K562 (cell line): Measurements from ENCODE around the gene NEU1. TPM values are rescaled to one million over a fixed set of nuclear protein-coding genes. Genes with fewer than 3 reads are reported as not detected.

Experiments
- BMI1 ChIP-seq: fragments of 150-350 bp; IDR thresholded peaks from 2 replicates; pipeline ENCODE4 v1.6.1; 2014; ENCODE audit warnings: low read length
- ELK3 ChIP-seq: fragments of 450-650 bp; formaldehyde crosslinking; IDR thresholded peaks from 2 replicates; pipeline ENCODE4 v1.4.0; 2020; ENCODE audit warnings: mild to moderate bottlenecking
- MEF2D ChIP-seq: conservative IDR thresholded peaks from 2 replicates; pipeline ENCODE4 v1.6.1; 2016; ENCODE audit warnings: low read depth, missing genetic modification characterization, missing compliant biosample characterization
- MXI1 ChIP-seq: IDR thresholded peaks from 2 replicates; pipeline ENCODE4 v1.6.1; 2011; ENCODE audit warnings: low read depth, mild to moderate bottlenecking, improper control_type of control experiment, low read length
- PHTF2 ChIP-seq: fragments of 250-450 bp; sonication (Bioruptor Pico); IDR thresholded peaks from 2 replicates; pipeline ENCODE4 v1.5.0; 2021; ENCODE audit warnings: mild to moderate bottlenecking
- POLR2G ChIP-seq: fragments of 200-400 bp; formaldehyde crosslinking; IDR thresholded peaks from 2 replicates; pipeline ENCODE4 v1.6.1; 2017; ENCODE audit warnings: low read depth, mild to moderate bottlenecking, antibody characterized with exemption, low read length, moderate library complexity
- RBM14 ChIP-seq: fragments of 200-400 bp; formaldehyde crosslinking; IDR thresholded peaks from 2 replicates; pipeline ENCODE4 v1.6.1; 2018; ENCODE audit warnings: low read depth, mild to moderate bottlenecking, low read length, moderate library complexity, borderline replicate concordance; ENCODE audit not compliant: insufficient read depth
- RBM39 ChIP-seq: fragments of 200-400 bp; formaldehyde crosslinking; optimal IDR thresholded peaks from 2 replicates; pipeline ENCODE3; 2018; ENCODE audit warnings: low read depth, low read length
- SRF ChIP-seq, 2 experiments: fragments of 250-450, 450-650 bp in 1 of 2; sonication (Bioruptor Pico) in 1 of 2; sonication (generic) in 1 of 2; formaldehyde crosslinking; IDR thresholded peaks; 2 replicates each; pipeline versions ENCODE4 v1.5.0 to v1.5.1; 2020 to 2022; ENCODE audit warnings: mild to moderate bottlenecking in 1 of 2, missing genetic modification reagents in 1 of 2
- TAF1 ChIP-seq: IDR thresholded peaks from 2 replicates; pipeline ENCODE4 v1.6.1; 2011; ENCODE audit warnings: mild to moderate bottlenecking, low read length, moderate library complexity; ENCODE audit not compliant: insufficient read depth, control insufficient read depth, severe bottlenecking; ENCODE audit errors: extremely low read depth
- ZBTB1 ChIP-seq: sonication (generic); formaldehyde crosslinking; IDR thresholded peaks from 2 replicates; pipeline ENCODE4 v1.8.1; 2023; ENCODE audit warnings: missing genetic modification reagents, low read depth, mild to moderate bottlenecking, borderline replicate concordance
- ZNF184 ChIP-seq: sonication (generic); formaldehyde crosslinking; IDR thresholded peaks from 2 replicates; pipeline ENCODE4 v1.5.0; 2020; ENCODE audit warnings: missing genetic modification reagents
- ZNF318 ChIP-seq, 2 experiments: fragments of 450-650 bp; IDR thresholded peaks; 2 replicates each; pipeline ENCODE4 v1.6.1; 2016; ENCODE audit warnings: mild to moderate bottlenecking in 2 of 2, borderline replicate concordance in 1 of 2, low read depth in 1 of 2, moderate library complexity in 1 of 2
- ZNF41 ChIP-seq: fragments of 250-450 bp; sonication (Bioruptor Pico); conservative IDR thresholded peaks from 2 replicates; pipeline ENCODE4 v1.4.0; 2020; ENCODE audit warnings: mild to moderate bottlenecking
- ZNF668 ChIP-seq: fragments of 250-450 bp; sonication (Bioruptor Pico); IDR thresholded peaks from 2 replicates; pipeline ENCODE4 v1.8.0; 2022; ENCODE audit warnings: mild to moderate bottlenecking, inconsistent platforms
- polyA plus RNA-seq, 8 experiments: library from polyadenylated mRNA; depleted of rRNA in 4 of 8; stranded (reverse) in 5 of 8; unstranded in 3 of 8; fragments of >200 nt; fragmentation: Nextera tagmentation in 2 of 8; fragmentation: Illumina TruSeq in 1 of 8; extraction: Ambion mirVana in 2 of 8; extraction: Trizol in 1 of 8; gene quantifications; 2 replicates each; pipeline versions ENCODE4 v1.2.1 to v1.2.3, GENCODE V29; 2011 to 2014; ENCODE audit warnings: inconsistent platforms in 1 of 8, missing spikeins in 1 of 8
- total RNA-seq, 7 experiments: library from RNA; depleted of rRNA in 6 of 7; stranded (reverse); fragments of >200 nt in 6 of 7; fragmentation: Illumina TruSeq in 2 of 7; extraction: Trizol in 2 of 7; gene quantifications; 2 replicates each; pipeline versions ENCODE4 v1.2.1 to v1.2.3, GENCODE V29; 2011 to 2021; ENCODE audit warnings: low replicate concordance in 1 of 7
- TF ChIP-seq, protein P1 (sequence below): sonication (generic); formaldehyde crosslinking; IDR thresholded peaks from 2 replicates; pipeline ENCODE4 v1.8.1; 2023; ENCODE audit warnings: mild to moderate bottlenecking, missing genetic modification reagents, moderate library complexity

Gene NEU1
- total and polyA plus RNA-seq, 9 of the 15 experiments (the other 6 are each of a cell fraction or from before 2014, with no cell fraction given): 14.8 to 67.8 (median 51.0) TPM

- TF ChIP-seq ELK3 (CRISPR knock-in tag): no peak
- TF ChIP-seq RBM14: no peak
- no peak for TF ChIP-seq ZNF668
- TF ChIP-seq TAF1: peak; percentile 98
- no peak for TF ChIP-seq ZNF184 (CRISPR knock-in tag)
- TF ChIP-seq BMI1: no peak
- no peak; the same call in 1 of the 2 replicates for TF ChIP-seq ZBTB1 (CRISPR knock-in tag)
- TF ChIP-seq POLR2G: peak; percentile 99
- TF ChIP-seq RBM39: peak; percentile 94
- TF ChIP-seq SRF (CRISPR knock-in tag; IDR thresholded peaks at IDR 0.05): peak in 1 of 2 experiments; percentile 82; a peak in 2 of 4 replicates
- TF ChIP-seq PHTF2 (CRISPR knock-in tag): peak; percentile 98; the same call in 1 of the 2 replicates
- TF ChIP-seq MEF2D (tag): 0 out of 2 replicates have a peak, but pooled peaks have one; percentile 28
- peak in 1 of 2 experiments; percentile 19; a peak in 1 of 4 replicates for TF ChIP-seq ZNF318 (IDR thresholded peaks at IDR 0.05; ENCODE audit: borderline replicate concordance in 1 of 2, low read depth in 1 of 2)
- TF ChIP-seq MXI1: peak; percentile 49
- TF ChIP-seq ZNF41 (CRISPR knock-in tag): 0 out of 2 replicates have a peak, but pooled peaks have one; percentile 46
- TF ChIP-seq, protein P1, sequence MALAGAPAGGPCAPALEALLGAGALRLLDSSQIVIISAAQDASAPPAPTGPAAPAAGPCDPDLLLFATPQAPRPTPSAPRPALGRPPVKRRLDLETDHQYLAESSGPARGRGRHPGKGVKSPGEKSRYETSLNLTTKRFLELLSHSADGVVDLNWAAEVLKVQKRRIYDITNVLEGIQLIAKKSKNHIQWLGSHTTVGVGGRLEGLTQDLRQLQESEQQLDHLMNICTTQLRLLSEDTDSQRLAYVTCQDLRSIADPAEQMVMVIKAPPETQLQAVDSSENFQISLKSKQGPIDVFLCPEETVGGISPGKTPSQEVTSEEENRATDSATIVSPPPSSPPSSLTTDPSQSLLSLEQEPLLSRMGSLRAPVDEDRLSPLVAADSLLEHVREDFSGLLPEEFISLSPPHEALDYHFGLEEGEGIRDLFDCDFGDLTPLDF (CRISPR knock-in tag): peak; percentile 89
These were observed 47.4 kb downstream of the NEU1 start, which contains the start of the genes HSPA1A and HSPA1L (continued) for GRCh38 chr6:31815025-31815838.
